Hepatocyte (in vitro differentiated cells): ENCODE results near the gene CCDC197.

ENCODE experiments used
- EZH2 ChIP-seq: fragments of 200-600 bp; sonication (generic); IDR thresholded peaks from 2 replicates; pipeline ENCODE4 v1.6.1; 2016; ENCODE audit warnings: antibody characterized with exemption, mild to moderate bottlenecking, borderline replicate concordance
- TF ChIP-seq, protein P1 (sequence below): fragments of 200-600 bp; sonication (generic); IDR thresholded peaks from 2 replicates; pipeline ENCODE4 v1.5.1; 2016; ENCODE audit warnings: antibody characterized with exemption, mild to moderate bottlenecking; ENCODE audit not compliant: poor library complexity

- no peak for TF ChIP-seq EZH2
- TF ChIP-seq, protein P1, sequence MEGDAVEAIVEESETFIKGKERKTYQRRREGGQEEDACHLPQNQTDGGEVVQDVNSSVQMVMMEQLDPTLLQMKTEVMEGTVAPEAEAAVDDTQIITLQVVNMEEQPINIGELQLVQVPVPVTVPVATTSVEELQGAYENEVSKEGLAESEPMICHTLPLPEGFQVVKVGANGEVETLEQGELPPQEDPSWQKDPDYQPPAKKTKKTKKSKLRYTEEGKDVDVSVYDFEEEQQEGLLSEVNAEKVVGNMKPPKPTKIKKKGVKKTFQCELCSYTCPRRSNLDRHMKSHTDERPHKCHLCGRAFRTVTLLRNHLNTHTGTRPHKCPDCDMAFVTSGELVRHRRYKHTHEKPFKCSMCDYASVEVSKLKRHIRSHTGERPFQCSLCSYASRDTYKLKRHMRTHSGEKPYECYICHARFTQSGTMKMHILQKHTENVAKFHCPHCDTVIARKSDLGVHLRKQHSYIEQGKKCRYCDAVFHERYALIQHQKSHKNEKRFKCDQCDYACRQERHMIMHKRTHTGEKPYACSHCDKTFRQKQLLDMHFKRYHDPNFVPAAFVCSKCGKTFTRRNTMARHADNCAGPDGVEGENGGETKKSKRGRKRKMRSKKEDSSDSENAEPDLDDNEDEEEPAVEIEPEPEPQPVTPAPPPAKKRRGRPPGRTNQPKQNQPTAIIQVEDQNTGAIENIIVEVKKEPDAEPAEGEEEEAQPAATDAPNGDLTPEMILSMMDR = no peak
Measured at GRCh38 chr14:93993382-93993781, 3.7 kb upstream of the CCDC197 start.
